ENCODE measurements around the gene GNA12.

The GNA12 gene

GRCh38 chr7:2705371-2706096 lies 138.6 kb downstream of the GNA12 start:
- DNase-seq (ENCODE audit: insufficient read length, low spot score) (no peak), FAIRE-seq (no peak)
- TF ChIP-seq CTCF (IDR thresholded peaks at IDR 0.05; ENCODE audit: insufficient read depth, missing control alignments), result no peak

GRCh38 chr7:2702594-2702957 lies 141.5 kb downstream of the GNA12 start:
- TF ChIP-seq CTCF (IDR thresholded peaks at IDR 0.05; ENCODE audit: insufficient read depth, missing control alignments), result no peak
- DNase-seq (ENCODE audit: insufficient read length, low spot score), result no peak
- FAIRE-seq, result no peak

- no peak for DNase-seq (ENCODE audit: insufficient read length, low spot score)
- FAIRE-seq, result no peak
- no peak for TF ChIP-seq CTCF (IDR thresholded peaks at IDR 0.05; ENCODE audit: insufficient read depth, missing control alignments)
Observed at GRCh38 chr7:2701832-2702593, 142.1 kb downstream of the GNA12 start.

- DNase-seq (ENCODE audit: insufficient read length, low spot score), result no peak
- FAIRE-seq, result no peak
- TF ChIP-seq CTCF (IDR thresholded peaks at IDR 0.05; ENCODE audit: insufficient read depth, missing control alignments), result no peak
Observed at GRCh38 chr7:2701424-2701823, 142.7 kb downstream of the GNA12 start.

GRCh38 chr7:2700141-2700850 lies 143.8 kb downstream of the GNA12 start:
- FAIRE-seq (no peak), DNase-seq (ENCODE audit: insufficient read length, low spot score) (no peak)
- no peak for TF ChIP-seq CTCF (IDR thresholded peaks at IDR 0.05; ENCODE audit: insufficient read depth, missing control alignments)

GRCh38 chr7:2699289-2699620 lies 144.9 kb downstream of the GNA12 start:
- no peak for TF ChIP-seq CTCF (IDR thresholded peaks at IDR 0.05; ENCODE audit: insufficient read depth, missing control alignments)
- no peak for FAIRE-seq
- no peak for DNase-seq (ENCODE audit: insufficient read length, low spot score)

Data from D721Med (cell line).